Astrocyte (in vitro differentiated cells and primary cell): ENCODE results near the gene GLYR1. TPM values are rescaled to one million over a fixed set of nuclear protein-coding genes. Genes with fewer than 3 reads are reported as not detected.

ENCODE experiments used
- DNase-seq: peaks from one replicate; pipeline ENCODE4 v3.0.0-alpha.2; 2010; ENCODE audit warnings: low read depth
- FAIRE-seq: peaks from 2 replicates; lab custom pipeline; 2011; peaks lifted over from hg19 to GRCh38; lab: Jason Lieb, UNC
- H2AFZ ChIP-seq: 2 replicates; pipeline ENCODE4 v1.6.0; 2012; ENCODE audit warnings: low read depth, low read length, inconsistent platforms
- H3K27ac ChIP-seq: 2 replicates; pipeline ENCODE4 v1.5.1; 2011; ENCODE audit warnings: low read depth, low read length, inconsistent platforms
- H3K27me3 ChIP-seq: 2 replicates; pipeline ENCODE4 v1.6.0; 2011; ENCODE audit warnings: low read length, inconsistent platforms; ENCODE audit not compliant: insufficient read depth
- H3K36me3 ChIP-seq: 2 replicates; pipeline ENCODE4 v1.5.1; 2011; ENCODE audit warnings: low read length, inconsistent platforms; ENCODE audit not compliant: insufficient read depth
- H3K4me1 ChIP-seq: 2 replicates; pipeline ENCODE4 v1.5.1; 2011; ENCODE audit warnings: low read length, inconsistent platforms; ENCODE audit not compliant: insufficient read depth
- H3K4me2 ChIP-seq: 2 replicates; pipeline ENCODE4 v1.6.0; 2012; ENCODE audit warnings: low read length, inconsistent platforms
- H3K4me3 ChIP-seq: 2 replicates; pipeline ENCODE4 v1.5.1; 2011; ENCODE audit warnings: low read depth, mild to moderate bottlenecking, low read length, inconsistent platforms; ENCODE audit not compliant: insufficient read depth
- H3K79me2 ChIP-seq: 2 replicates; pipeline ENCODE4 v1.6.0; 2012; ENCODE audit warnings: mild to moderate bottlenecking, low read length, inconsistent platforms; ENCODE audit not compliant: insufficient read depth
- H3K9ac ChIP-seq: 2 replicates; pipeline ENCODE4 v1.6.0; 2012; ENCODE audit warnings: mild to moderate bottlenecking, low read length, inconsistent platforms
- H3K9me3 ChIP-seq: 2 replicates; pipeline ENCODE4 v1.5.1; 2012; ENCODE audit warnings: low read depth, mild to moderate bottlenecking, low read length, inconsistent platforms; ENCODE audit not compliant: insufficient read depth
- H4K20me1 ChIP-seq: 2 replicates; pipeline ENCODE4 v1.6.0; 2012; ENCODE audit warnings: low read length, inconsistent platforms; ENCODE audit not compliant: insufficient read depth
- H3K27ac Mint-ChIP-seq: one replicate; pipeline ENCODE4 v1.8.0; 2021; ENCODE audit warnings: mild to moderate bottlenecking, mixed read lengths; ENCODE audit not compliant: unreplicated experiment
- H3K27me3 Mint-ChIP-seq: one replicate; pipeline ENCODE4 v1.8.0; 2021; ENCODE audit warnings: low read depth, mixed read lengths; ENCODE audit not compliant: unreplicated experiment
- H3K36me3 Mint-ChIP-seq: one replicate; pipeline ENCODE4 v1.8.0; 2021; ENCODE audit warnings: low read depth, mixed read lengths; ENCODE audit not compliant: unreplicated experiment
- H3K4me1 Mint-ChIP-seq: one replicate; pipeline ENCODE4 v1.8.0; 2021; ENCODE audit warnings: low read depth, mixed read lengths; ENCODE audit not compliant: unreplicated experiment
- H3K4me3 Mint-ChIP-seq: one replicate; pipeline ENCODE4 v1.8.0; 2021; ENCODE audit warnings: mild to moderate bottlenecking, moderate library complexity, mixed read lengths; ENCODE audit not compliant: unreplicated experiment
- H3K9me3 Mint-ChIP-seq: one replicate; pipeline ENCODE4 v1.8.0; 2021; ENCODE audit warnings: mild to moderate bottlenecking, mixed read lengths; ENCODE audit not compliant: unreplicated experiment
- EZH2 ChIP-seq: IDR thresholded peaks from 2 replicates; pipeline ENCODE4 v1.6.1; 2012; ENCODE audit warnings: mild to moderate bottlenecking, low read length, inconsistent platforms; ENCODE audit not compliant: insufficient read depth
- total RNA-seq: library from RNA; stranded (reverse); gene quantifications from 2 replicates; pipeline ENCODE4 v1.2.1, GENCODE V29; 2021
- TF ChIP-seq, protein P1 (sequence below): IDR thresholded peaks from 2 replicates; pipeline ENCODE4 v1.5.1; 2011; ENCODE audit warnings: low read depth, mild to moderate bottlenecking, inconsistent platforms, low read length, moderate library complexity; ENCODE audit not compliant: insufficient read depth

GLYR1 gene
- total RNA-seq, 1 donor from 2014 or later, result 77.8 TPM

- no peak overlapping the region for H3K27ac ChIP-seq
- no peaks in the 10 kb centered on the region for H3K27me3 Mint-ChIP-seq
- DNase-seq, result no peak
- H3K36me3 ChIP-seq, result peaks cover 14% of the 10 kb centered on the region
- H3K27me3 ChIP-seq, result no peaks in the 10 kb centered on the region
- TF ChIP-seq, protein P1, sequence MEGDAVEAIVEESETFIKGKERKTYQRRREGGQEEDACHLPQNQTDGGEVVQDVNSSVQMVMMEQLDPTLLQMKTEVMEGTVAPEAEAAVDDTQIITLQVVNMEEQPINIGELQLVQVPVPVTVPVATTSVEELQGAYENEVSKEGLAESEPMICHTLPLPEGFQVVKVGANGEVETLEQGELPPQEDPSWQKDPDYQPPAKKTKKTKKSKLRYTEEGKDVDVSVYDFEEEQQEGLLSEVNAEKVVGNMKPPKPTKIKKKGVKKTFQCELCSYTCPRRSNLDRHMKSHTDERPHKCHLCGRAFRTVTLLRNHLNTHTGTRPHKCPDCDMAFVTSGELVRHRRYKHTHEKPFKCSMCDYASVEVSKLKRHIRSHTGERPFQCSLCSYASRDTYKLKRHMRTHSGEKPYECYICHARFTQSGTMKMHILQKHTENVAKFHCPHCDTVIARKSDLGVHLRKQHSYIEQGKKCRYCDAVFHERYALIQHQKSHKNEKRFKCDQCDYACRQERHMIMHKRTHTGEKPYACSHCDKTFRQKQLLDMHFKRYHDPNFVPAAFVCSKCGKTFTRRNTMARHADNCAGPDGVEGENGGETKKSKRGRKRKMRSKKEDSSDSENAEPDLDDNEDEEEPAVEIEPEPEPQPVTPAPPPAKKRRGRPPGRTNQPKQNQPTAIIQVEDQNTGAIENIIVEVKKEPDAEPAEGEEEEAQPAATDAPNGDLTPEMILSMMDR, result no peak
- no peak for TF ChIP-seq EZH2
- H3K79me2 ChIP-seq, result peaks cover 21% of the 10 kb centered on the region
- peaks cover 39% of the 10 kb centered on the region for H3K36me3 Mint-ChIP-seq
- H3K27ac Mint-ChIP-seq, result no peak overlapping the region
- H2AFZ ChIP-seq, result no peak overlapping the region
- no peaks in the 10 kb centered on the region for H3K4me1 ChIP-seq
- H3K9ac ChIP-seq, result no peak overlapping the region
- H3K4me3 Mint-ChIP-seq, result peak overlapping the region; percentile 31
- no peak for FAIRE-seq
- no peak overlapping the region for H3K4me2 ChIP-seq
- H3K9me3 ChIP-seq, result no peaks in the 10 kb centered on the region
- H3K4me1 Mint-ChIP-seq, result no peaks in the 10 kb centered on the region
- H3K4me3 ChIP-seq, result no peak overlapping the region
- H4K20me1 ChIP-seq, result peaks cover 29% of the 10 kb centered on the region
- H3K9me3 Mint-ChIP-seq, result peaks cover 2% of the 10 kb centered on the region
Observed at GRCh38 chr16:4760221-4760910, 86.7 kb downstream of the GLYR1 start.

GRCh38 chr16:4755687-4756086 lies 91.4 kb downstream of the GLYR1 start:
- H3K4me1 Mint-ChIP-seq, result no peaks in the 10 kb centered on the region
- Histone ChIP-seq H3K9me3 (no peaks in the 10 kb centered on the region), H3K36me3 (peaks cover 23% of the 10 kb centered on the region), H3K4me2 (no peak overlapping the region), H2AFZ (no peak overlapping the region), H3K4me3 (no peak overlapping the region), H3K4me1 (no peaks in the 10 kb centered on the region), H3K27ac (no peak overlapping the region), H3K79me2 (peaks cover 5% of the 10 kb centered on the region), H4K20me1 (peaks cover 25% of the 10 kb centered on the region), H3K27me3 (no peaks in the 10 kb centered on the region), H3K9ac (no peak overlapping the region)
- H3K27me3 Mint-ChIP-seq, result no peaks in the 10 kb centered on the region
- no peak overlapping the region for H3K4me3 Mint-ChIP-seq
- FAIRE-seq (no peak), DNase-seq (no peak)
- H3K36me3 Mint-ChIP-seq, result peaks cover 31% of the 10 kb centered on the region
- H3K27ac Mint-ChIP-seq, result no peak overlapping the region
- H3K9me3 Mint-ChIP-seq, result peaks cover 2% of the 10 kb centered on the region
- TF ChIP-seq, protein P1, result no peak
- no peak for TF ChIP-seq EZH2

GRCh38 chr16:4754865-4755264 lies 92.2 kb downstream of the GLYR1 start:
- H4K20me1 ChIP-seq, result peaks cover 22% of the 10 kb centered on the region
- Mint-ChIP-seq H3K27me3 (no peaks in the 10 kb centered on the region), H3K36me3 (peaks cover 25% of the 10 kb centered on the region), H3K9me3 (peaks cover 2% of the 10 kb centered on the region), H3K4me1 (no peaks in the 10 kb centered on the region), H3K27ac (no peak overlapping the region), H3K4me3 (no peak overlapping the region)
- peaks cover 20% of the 10 kb centered on the region for H3K36me3 ChIP-seq
- H2AFZ ChIP-seq, result no peak overlapping the region
- TF ChIP-seq, protein P1, result no peak
- TF ChIP-seq EZH2, result no peak
- H3K9me3 ChIP-seq, result no peaks in the 10 kb centered on the region
- no peak overlapping the region for H3K4me3 ChIP-seq
- no peak overlapping the region for H3K9ac ChIP-seq
- FAIRE-seq (no peak), DNase-seq (no peak)
- no peak overlapping the region for H3K27ac ChIP-seq
- H3K79me2 ChIP-seq, result peaks cover 5% of the 10 kb centered on the region
- H3K27me3 ChIP-seq, result no peaks in the 10 kb centered on the region
- H3K4me2 ChIP-seq, result no peak overlapping the region
- H3K4me1 ChIP-seq, result no peaks in the 10 kb centered on the region
